ENCODE measurements around the gene ZCWPW1.

DNA sequence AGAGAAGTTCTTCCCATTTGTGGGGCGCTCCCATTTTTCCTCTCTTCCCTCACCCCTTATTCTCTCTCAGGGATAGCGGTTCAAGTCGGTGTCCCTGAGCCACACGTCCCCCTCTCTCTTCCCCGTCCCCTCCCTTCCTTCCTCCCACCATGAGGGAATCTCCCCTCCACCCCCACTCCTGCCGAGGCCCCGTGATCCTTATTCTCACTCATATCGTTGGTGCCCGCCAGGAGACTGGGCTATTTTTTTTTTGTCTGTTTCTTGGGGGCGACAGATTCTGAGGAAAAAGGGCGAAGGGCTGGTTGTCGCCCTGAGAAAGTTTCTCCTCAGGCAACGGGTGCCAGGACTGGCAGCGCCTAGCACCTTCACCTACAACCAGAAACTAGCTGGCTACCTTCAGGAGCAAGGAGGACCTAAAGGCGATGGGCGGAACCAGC is 723 bp downstream of the ZCWPW1 start:
- TF ChIP-seq POLR2A (IDR thresholded peaks at IDR 0.05): no peak
- TF ChIP-seq, protein P1, sequence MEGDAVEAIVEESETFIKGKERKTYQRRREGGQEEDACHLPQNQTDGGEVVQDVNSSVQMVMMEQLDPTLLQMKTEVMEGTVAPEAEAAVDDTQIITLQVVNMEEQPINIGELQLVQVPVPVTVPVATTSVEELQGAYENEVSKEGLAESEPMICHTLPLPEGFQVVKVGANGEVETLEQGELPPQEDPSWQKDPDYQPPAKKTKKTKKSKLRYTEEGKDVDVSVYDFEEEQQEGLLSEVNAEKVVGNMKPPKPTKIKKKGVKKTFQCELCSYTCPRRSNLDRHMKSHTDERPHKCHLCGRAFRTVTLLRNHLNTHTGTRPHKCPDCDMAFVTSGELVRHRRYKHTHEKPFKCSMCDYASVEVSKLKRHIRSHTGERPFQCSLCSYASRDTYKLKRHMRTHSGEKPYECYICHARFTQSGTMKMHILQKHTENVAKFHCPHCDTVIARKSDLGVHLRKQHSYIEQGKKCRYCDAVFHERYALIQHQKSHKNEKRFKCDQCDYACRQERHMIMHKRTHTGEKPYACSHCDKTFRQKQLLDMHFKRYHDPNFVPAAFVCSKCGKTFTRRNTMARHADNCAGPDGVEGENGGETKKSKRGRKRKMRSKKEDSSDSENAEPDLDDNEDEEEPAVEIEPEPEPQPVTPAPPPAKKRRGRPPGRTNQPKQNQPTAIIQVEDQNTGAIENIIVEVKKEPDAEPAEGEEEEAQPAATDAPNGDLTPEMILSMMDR (IDR thresholded peaks at IDR 0.05): no peak
